HUES6 (cell line): ENCODE results near the gene LAP3.

ENCODE experiments used
- H3K27ac ChIP-seq: 2 replicates; pipeline ENCODE4 v1.7.0; 2013; ENCODE audit warnings: low read depth, mild to moderate bottlenecking, low read length, inconsistent platforms
- H3K27me3 ChIP-seq: 2 replicates; pipeline ENCODE4 v1.6.1; 2013; ENCODE audit warnings: low read length; ENCODE audit not compliant: control insufficient read depth, insufficient read depth
- H3K36me3 ChIP-seq: 2 replicates; pipeline ENCODE4 v1.6.1; 2013; ENCODE audit warnings: low read length; ENCODE audit not compliant: control insufficient read depth, insufficient read depth
- H3K4me1 ChIP-seq: 2 replicates; pipeline ENCODE4 v1.6.1; 2013; ENCODE audit warnings: low read length; ENCODE audit not compliant: control insufficient read depth, insufficient read depth
- H3K4me3 ChIP-seq: 2 replicates; pipeline ENCODE4 v1.5.1; 2013; ENCODE audit warnings: low read depth, low read length
- H3K9ac ChIP-seq: one replicate; pipeline ENCODE4 v1.6.1; 2013; ENCODE audit warnings: mild to moderate bottlenecking, low read length
- H3K9me3 ChIP-seq: 2 replicates; pipeline ENCODE4 v1.6.1; 2013; ENCODE audit warnings: low read depth, low read length; ENCODE audit not compliant: control insufficient read depth, insufficient read depth

LAP3 gene

DNA sequence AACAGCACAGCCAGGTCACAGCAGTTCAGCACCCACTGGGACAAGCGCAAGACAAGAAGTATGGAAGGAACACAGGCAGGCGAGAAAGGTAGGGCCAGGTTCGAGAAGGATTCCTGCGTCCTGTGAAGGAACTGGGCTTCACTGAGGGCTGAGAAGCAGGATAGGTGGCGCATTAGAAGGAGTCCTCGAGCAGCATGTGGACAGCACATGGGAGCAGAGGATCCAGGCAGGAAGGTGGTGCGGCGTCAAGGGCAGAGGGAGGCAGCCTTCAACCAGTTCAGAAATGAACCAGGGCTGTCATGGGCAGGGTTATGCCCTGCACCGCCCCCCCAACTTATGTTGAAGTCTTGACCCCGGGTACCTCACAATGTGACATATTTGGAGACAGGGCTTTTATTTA is 30.8 kb upstream of the LAP3 start:
- Histone ChIP-seq H3K36me3 (no peaks in the 10 kb centered on the region), H3K4me3 (no peak overlapping the region), H3K27ac (no peak overlapping the region), H3K9me3 (no peaks in the 10 kb centered on the region), H3K27me3 (peaks cover 7% of the 10 kb centered on the region), H3K4me1 (peaks cover 12% of the 10 kb centered on the region), H3K9ac (no peak overlapping the region)

DNA sequence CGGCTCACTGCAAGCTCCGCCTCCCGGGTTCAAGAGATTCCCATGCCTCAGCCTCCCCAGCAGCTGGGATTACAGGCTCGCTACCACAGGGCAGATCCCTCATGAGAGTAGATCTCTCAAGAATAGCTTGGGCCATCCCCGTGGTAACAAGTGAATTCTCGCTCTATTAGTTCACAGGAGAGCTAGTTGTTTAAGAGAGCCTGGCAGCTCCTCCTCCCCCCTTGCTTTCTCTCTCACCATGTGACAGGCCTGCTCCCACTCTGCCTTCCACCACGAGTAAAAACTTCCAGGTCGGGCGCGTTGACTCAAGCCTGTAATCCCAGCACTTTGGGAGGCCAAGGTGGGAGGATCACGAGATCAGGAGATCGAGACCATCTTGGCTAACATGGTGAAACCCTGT is 30.3 kb upstream of the LAP3 start:
- H3K27ac ChIP-seq, result no peak overlapping the region
- no peaks in the 10 kb centered on the region for H3K9me3 ChIP-seq
- H3K9ac ChIP-seq, result no peak overlapping the region
- no peak overlapping the region for H3K4me3 ChIP-seq
- H3K4me1 ChIP-seq, result peaks cover 12% of the 10 kb centered on the region
- peaks cover 7% of the 10 kb centered on the region for H3K27me3 ChIP-seq
- H3K36me3 ChIP-seq, result no peaks in the 10 kb centered on the region

DNA sequence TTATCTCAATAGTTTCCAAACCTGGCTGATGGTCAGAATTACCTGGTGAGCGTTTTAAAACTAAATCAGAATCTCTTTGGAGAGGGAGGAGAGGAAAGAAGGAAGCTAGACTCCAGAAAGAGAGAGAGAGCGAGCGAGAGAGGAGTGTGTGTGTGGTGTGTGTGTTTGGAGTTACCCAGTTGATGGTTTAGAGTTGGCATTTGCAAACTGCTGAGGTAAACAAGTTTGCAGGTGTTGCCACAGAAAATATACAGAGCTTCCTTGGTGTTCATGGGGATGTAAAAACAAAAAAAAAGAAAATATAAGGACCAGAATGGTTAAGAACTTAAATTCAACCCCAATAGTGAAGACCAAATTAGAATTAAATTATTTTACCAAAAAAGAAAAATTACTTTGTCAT is 26.4 kb upstream of the LAP3 start:
- H3K4me1 ChIP-seq, result no peaks in the 10 kb centered on the region
- H3K27ac ChIP-seq, result no peak overlapping the region
- H3K9me3 ChIP-seq, result no peaks in the 10 kb centered on the region

DNA sequence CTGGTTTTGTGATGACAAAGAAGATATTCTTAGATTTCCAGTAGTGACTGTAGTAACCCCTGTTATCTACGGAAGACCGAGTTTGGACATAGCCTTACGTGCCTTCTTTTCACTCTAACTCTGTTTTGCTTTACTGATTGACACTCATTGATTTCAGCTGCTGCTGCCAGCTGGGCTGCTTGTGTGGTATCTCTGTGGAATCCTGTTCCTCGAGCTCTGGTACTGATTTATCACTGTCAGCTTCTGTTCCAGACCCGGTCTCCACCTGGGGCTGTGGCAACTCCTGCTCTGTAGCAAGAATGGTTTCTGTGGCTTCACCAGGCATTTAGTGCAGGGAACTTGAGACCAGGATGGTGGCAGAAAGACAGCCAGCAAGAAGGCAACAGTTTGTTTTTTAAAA is 24.6 kb upstream of the LAP3 start:
- H3K27ac ChIP-seq, result no peak overlapping the region
- H3K36me3 ChIP-seq, result no peaks in the 10 kb centered on the region
- no peaks in the 10 kb centered on the region for H3K9me3 ChIP-seq
- no peak overlapping the region for H3K4me3 ChIP-seq
- H3K4me1 ChIP-seq, result no peaks in the 10 kb centered on the region
- no peak overlapping the region for H3K9ac ChIP-seq
- peaks cover 12% of the 10 kb centered on the region; the same call in 1 of the 2 replicates for H3K27me3 ChIP-seq

More for the DNA sequence above, 26.4 kb upstream of the LAP3 start:
- Histone ChIP-seq H3K36me3 (no peaks in the 10 kb centered on the region), H3K4me3 (no peak overlapping the region), H3K27me3 (peaks cover 16% of the 10 kb centered on the region), H3K9ac (no peak overlapping the region)

DNA sequence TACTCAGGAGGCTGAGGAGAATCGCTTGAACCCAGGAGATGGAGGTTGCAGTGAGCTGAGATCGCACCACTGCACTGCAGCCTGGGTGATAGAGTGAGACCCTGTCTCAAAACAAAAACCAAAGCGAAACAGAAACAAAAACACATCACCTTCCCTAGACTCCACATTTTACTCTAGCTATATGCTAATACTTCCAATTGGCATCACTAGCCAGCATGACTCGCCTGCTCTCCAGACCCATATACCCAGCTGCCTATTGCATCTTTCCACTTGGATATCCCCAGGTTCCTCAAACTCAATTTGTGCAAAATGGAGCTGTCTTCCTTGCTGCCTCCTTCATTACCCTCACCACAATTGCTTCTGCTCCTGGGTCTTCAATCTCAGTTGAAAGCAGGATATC is 22.4 kb upstream of the LAP3 start:
- Histone ChIP-seq H3K9ac (no peak overlapping the region), H3K27ac (no peak overlapping the region)

DNA sequence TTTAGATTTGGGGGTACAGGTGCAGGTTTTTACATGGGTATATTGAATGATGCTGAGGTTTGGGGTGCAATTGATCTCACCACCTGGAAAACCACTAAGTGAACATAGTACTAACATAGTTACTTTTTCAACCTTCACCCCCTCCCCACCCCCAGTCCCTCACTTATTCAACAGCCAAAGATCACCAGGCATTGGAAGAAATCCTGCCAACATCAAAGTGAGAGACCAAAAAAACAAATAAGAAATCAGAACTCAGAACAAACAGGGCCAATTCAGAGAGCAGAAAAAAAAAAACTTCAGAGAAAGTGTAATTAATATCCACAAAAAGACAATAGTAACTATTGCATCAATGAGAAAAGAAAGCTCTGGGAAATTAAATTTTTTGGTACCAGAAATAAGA is 20.5 kb upstream of the LAP3 start:
- Histone ChIP-seq H3K9ac (no peak overlapping the region), H3K27me3 (peaks cover 12% of the 10 kb centered on the region; the same call in 1 of the 2 replicates), H3K36me3 (no peaks in the 10 kb centered on the region), H3K27ac (no peak overlapping the region), H3K4me1 (no peaks in the 10 kb centered on the region), H3K4me3 (no peak overlapping the region), H3K9me3 (no peaks in the 10 kb centered on the region)

More for the DNA sequence above, 22.4 kb upstream of the LAP3 start:
- Histone ChIP-seq H3K4me1 (no peaks in the 10 kb centered on the region), H3K27me3 (peaks cover 12% of the 10 kb centered on the region; the same call in 1 of the 2 replicates), H3K9me3 (no peaks in the 10 kb centered on the region), H3K36me3 (no peaks in the 10 kb centered on the region), H3K4me3 (no peak overlapping the region)

DNA sequence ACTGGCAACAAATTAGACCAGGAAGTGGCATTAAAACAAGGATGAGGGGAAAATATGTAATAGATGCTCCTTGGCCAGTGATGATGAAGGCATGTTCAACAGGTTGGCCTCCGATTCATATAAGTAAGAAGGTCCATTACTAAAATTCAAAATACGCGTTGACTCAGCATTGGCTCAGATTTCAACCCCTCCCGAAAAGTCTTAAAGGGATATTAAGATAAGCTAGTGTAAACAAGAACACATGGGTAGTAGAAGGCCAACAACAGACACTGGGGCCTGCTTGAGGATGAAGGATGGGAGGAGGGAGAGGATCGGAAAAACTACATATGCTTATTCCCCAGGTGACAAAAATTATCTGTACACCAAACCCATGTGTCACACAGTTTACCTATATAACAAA is 19.1 kb upstream of the LAP3 start:
- no peak overlapping the region for H3K9ac ChIP-seq
- no peaks in the 10 kb centered on the region for H3K9me3 ChIP-seq
- no peaks in the 10 kb centered on the region for H3K36me3 ChIP-seq
- no peaks in the 10 kb centered on the region for H3K4me1 ChIP-seq
- H3K4me3 ChIP-seq, result no peak overlapping the region
- peaks cover 12% of the 10 kb centered on the region; the same call in 1 of the 2 replicates for H3K27me3 ChIP-seq
- H3K27ac ChIP-seq, result no peak overlapping the region

DNA sequence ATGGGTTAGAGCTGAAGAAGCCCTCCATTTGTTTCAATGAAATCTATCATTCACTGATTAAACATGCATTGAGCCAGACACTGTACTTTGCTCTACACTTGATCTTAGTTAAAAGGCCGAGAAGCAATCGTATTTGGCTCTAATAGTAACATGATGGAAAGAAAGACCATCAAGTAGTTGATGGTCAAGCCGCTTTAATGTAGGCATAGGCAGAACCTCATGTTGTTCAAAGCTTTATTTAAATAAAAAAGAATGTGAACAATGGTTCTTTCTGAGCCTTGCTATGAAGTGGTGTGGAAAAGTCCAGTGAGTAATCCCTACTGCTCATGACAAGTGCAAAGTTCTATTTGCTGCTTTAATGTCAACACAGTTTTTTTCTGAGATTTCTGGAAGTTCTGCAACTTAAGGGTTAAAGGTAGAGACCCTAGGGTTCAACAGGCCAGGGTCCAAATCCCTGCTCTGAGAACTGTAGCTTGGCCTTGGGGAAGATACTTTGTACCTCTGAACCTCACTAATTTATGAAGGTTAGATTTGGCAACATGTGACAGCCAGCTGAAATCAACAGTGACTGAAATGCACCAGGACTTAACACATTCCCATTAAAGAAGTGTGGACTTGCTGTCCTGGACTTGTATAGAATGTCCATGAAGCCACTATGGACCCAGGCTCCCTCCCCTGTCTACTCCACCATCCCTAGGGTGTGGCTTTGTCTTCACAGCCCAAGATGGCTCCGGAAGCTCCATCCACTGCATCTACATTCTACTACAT is 17.9 kb upstream of the LAP3 start:
- no peak overlapping the region for H3K4me3 ChIP-seq
- H3K9ac ChIP-seq, result no peak overlapping the region
- H3K36me3 ChIP-seq, result no peaks in the 10 kb centered on the region
- H3K9me3 ChIP-seq, result no peaks in the 10 kb centered on the region
- no peaks in the 10 kb centered on the region for H3K4me1 ChIP-seq
- H3K27ac ChIP-seq, result no peak overlapping the region
- H3K27me3 ChIP-seq, result peaks cover 12% of the 10 kb centered on the region; the same call in 1 of the 2 replicates

DNA sequence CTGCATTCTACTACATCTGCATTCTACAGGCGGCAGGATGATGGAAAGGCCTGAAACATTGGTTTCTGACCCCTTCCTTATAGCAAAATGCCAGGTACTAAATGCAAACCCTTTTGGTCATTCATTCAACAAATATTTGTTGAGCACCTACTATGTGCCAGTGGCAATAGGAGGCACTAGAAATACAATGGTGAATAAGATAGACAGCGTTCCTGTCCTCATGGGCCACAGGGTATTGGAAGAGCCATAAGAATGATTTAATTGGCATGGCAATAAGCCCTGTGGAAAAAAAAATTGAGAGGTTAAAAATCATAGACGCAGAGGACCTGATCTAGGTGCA is 17.3 kb upstream of the LAP3 start:
- Histone ChIP-seq H3K36me3 (no peaks in the 10 kb centered on the region), H3K4me1 (no peaks in the 10 kb centered on the region), H3K9ac (no peak overlapping the region), H3K4me3 (no peak overlapping the region), H3K27ac (no peak overlapping the region), H3K9me3 (no peaks in the 10 kb centered on the region), H3K27me3 (peaks cover 10% of the 10 kb centered on the region; the same call in 1 of the 2 replicates)

DNA sequence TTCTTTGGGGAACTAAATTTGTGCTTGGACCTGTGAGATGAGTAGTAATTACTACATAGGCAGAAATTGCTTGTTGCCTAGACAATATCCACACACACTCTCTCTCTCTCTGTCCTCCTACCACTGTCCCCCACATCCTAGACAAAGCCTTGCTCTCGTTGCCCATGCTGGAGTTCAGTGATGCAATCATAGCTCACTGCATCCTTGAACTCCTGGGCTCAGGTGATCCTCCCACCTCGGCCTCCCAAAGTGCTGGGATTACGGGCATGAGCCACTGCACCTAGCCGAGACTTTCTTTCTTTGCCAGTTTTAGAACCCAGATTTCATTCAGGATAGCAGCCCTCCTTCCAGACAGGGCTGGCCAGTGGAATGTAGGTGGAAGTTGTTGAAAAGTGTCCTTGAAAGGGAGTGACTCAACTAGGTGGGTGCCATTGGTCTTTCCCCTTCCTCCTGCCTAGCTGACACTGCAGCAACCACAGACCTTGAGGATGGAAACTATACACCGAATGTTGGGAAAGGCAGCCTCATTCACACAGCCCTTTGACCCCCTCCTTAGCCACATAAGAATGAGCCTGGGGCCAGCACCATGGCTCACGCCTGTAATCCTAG is 16.8 kb upstream of the LAP3 start:
- Histone ChIP-seq H3K4me1 (no peaks in the 10 kb centered on the region), H3K27ac (no peak overlapping the region), H3K9ac (no peak overlapping the region), H3K9me3 (no peaks in the 10 kb centered on the region), H3K36me3 (no peaks in the 10 kb centered on the region), H3K4me3 (no peak overlapping the region), H3K27me3 (peaks cover 5% of the 10 kb centered on the region; the same call in 1 of the 2 replicates)

DNA sequence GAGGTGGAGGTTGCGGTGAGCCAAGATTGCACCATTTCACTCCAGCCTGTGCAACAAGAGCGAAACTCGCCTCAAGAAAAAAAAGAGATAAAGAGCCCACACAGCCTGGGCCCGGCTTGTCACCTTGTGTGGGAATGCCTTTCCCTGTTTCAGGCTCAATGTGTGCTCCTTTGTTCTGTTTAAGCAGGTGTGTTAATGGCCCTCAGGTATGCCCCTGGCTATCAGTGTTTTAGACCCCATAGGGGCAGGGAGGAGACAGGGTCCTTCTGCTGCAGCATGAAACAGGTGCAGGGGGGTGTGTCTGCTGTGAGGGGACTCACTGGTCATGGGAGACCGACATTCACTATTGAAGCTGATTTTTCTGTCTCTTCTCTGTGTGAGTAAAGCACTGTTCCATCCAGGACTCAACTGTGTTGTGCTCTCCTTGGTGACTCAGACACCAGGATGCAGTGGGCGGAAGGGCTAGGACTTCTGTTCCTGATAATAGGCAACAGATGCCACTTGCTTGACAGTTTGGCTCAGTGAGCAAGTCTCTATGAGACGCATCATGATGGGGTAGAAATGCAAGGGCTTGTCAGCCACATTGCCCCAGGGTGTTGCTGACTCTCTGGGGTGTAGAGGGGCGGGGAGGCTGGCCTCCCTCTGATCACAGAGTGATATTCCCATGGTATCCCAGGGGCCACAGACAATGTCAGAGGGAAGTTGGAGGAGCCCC is 15.6 kb upstream of the LAP3 start:
- H3K4me1 ChIP-seq, result no peaks in the 10 kb centered on the region
- no peak overlapping the region for H3K9ac ChIP-seq
- no peaks in the 10 kb centered on the region for H3K9me3 ChIP-seq
- no peak overlapping the region for H3K4me3 ChIP-seq
- H3K36me3 ChIP-seq, result no peaks in the 10 kb centered on the region
- no peak overlapping the region for H3K27ac ChIP-seq
- H3K27me3 ChIP-seq, result no peaks in the 10 kb centered on the region
